ENCODE results near the gene SARNP.

DNA sequence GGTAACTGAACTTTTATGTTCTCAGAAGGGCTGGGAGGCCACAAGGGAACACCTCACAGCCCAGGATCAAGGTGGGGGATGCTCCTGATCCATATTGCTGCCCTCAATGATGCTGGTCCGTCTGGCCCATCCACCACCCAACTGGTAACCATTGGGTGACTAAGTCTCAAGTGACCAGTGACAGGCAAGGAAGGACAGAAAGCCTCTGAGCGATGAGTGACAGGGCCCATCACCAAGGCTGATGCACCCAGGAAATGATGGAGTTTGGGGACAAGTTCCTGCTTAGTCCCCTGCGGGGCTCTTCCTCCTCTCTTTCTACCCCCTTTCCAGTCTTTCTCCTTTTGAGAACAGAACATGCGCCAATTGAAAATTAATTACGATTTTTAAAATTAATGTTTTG, 27.8 kb upstream of the SARNP start:
- TF ChIP-seq, protein P1, sequence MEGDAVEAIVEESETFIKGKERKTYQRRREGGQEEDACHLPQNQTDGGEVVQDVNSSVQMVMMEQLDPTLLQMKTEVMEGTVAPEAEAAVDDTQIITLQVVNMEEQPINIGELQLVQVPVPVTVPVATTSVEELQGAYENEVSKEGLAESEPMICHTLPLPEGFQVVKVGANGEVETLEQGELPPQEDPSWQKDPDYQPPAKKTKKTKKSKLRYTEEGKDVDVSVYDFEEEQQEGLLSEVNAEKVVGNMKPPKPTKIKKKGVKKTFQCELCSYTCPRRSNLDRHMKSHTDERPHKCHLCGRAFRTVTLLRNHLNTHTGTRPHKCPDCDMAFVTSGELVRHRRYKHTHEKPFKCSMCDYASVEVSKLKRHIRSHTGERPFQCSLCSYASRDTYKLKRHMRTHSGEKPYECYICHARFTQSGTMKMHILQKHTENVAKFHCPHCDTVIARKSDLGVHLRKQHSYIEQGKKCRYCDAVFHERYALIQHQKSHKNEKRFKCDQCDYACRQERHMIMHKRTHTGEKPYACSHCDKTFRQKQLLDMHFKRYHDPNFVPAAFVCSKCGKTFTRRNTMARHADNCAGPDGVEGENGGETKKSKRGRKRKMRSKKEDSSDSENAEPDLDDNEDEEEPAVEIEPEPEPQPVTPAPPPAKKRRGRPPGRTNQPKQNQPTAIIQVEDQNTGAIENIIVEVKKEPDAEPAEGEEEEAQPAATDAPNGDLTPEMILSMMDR (IDR thresholded peaks at IDR 0.05 in 4 of 5, conservative IDR thresholded peaks at IDR 0.05 in 1 of 5): no peak
- no peak for TF ChIP-seq POLR2A (IDR thresholded peaks at IDR 0.05)

Data from gastrocnemius medialis (tissue), 4 donors.